SKM-1 (cell line): ENCODE data around the gene CKB.

Experiments
- DNase-seq: peaks from one replicate; lab custom pipeline; 2025; ENCODE audit not compliant: unreplicated experiment; lab: John Stamatoyannopoulos, UW

CKB gene

DNA sequence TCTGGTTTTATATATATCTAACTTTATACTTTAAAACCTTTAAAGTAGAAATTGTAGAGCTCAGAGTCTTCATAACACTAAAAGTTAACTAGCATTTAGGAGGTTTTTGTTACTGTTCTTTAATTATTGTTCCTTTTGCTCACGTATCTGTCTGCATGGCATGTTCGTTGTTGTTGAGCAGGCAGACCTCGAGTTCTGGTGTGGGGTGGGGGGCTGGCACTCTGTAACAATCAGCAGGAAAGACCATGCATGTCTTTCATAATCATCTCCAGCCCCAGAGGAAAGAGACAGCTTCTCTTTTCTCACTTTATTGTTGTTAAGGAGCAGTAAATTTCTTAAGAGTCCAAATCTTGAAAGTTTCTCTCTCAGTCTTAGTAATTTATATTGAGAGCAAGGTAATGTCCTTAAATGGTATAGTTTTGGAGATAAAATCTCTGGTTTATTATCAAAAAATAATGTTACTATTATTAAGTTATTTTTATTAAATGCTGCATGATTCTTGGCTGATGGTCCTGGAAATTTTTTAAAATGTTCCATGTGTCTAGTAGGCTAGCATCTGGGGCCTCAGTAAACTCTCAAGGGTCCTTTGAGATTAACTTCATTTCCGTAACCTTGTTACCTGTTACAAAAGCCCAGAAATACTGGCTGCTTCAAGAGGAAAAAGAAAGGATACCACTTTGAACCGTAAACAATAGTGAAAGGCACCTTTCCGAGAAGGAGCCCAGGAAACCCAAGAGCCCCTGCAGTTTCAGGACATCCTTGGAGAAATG is 30.3 kb downstream of the CKB start:
- no peak for DNase-seq

- DNase-seq, result no peak
Observed at GRCh38 chr14:103491691-103492090, 30.9 kb downstream of the CKB start.

- DNase-seq, result no peak
Observed at GRCh38 chr14:103489621-103490020, 33.0 kb downstream of the CKB start.

- no peak for DNase-seq
Observed at GRCh38 chr14:103488960-103489359, 33.7 kb downstream of the CKB start.

DNA sequence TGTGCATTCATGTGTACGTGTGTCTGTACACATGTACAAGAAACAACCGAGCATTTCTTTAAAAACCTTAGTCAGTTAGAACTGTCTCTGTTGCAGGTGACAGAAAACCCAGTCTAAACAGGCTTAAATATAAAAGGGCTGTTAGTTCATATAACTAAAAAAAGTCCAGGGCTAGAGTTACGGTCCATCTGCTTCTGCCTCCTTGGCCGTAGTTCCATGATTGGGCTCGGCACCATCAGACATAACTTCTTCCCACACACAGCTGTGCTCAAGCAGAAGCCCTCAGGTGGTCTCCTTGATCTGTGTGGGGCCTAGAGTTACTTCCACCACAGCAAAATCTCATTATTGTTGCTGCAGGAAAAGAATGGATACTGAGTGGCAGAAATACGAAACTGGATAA is 34.6 kb downstream of the CKB start:
- DNase-seq, result no peak

DNA sequence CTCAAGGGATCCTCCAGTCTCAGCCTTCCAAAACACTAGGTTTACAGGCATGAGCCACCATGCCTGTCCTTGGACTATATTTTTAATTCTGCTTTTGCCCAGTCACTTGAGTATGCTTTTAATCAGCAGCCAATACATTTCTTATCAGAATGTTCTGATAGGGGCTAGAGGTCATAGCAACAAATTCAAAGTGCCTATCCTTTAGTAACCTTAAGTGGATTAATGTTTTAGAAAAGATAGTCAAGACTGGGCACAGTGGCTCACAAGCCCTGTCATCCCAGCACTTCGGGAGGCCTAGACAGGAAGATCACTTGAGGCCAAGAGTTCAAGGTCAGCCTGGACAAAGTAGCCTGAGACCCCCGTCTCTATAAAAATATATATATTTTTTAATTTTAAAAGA is 37.1 kb downstream of the CKB start:
- no peak for DNase-seq

- no peak for DNase-seq
Observed at GRCh38 chr14:103483600-103483999, 39.0 kb downstream of the CKB start.

DNA sequence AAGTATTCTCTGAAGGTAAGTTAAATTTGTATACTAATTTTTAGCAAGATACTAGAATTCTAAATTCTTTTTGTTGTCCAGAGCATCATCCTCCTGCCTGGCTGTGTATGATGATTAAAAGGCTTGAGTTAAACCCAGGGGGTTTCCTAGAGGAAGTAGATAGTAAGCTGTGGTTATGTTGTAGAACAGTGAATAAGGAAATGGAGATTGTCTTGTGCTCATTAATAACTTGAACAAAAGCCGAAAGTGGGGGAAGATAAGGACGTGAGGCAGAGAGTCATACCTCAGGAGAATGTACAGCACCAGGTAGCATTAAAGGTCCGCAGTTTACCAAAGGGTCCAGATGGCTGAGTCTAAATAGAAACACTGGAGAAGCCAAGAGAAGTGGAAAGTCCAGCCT is 42.0 kb downstream of the CKB start:
- DNase-seq, result no peak

DNA sequence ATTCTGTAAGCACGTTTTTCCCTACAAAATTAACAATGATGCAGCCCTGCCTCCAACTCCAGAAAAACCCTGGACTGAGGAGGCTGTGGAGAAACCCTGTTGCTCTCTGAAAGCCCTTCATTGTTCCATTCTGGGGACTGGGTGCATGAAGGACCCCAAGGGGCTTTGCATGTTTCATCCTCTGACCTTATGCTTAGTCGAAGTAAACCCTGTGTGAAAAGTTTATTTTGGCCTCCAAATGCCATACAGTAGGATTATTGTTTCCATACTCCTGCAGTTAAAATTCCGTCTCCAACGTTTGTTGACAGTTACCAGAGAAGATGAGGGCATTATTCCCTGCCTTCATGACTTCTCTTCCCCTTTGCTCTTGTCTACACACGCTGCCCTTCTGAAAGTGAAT is 46.0 kb downstream of the CKB start:
- no peak for DNase-seq

GRCh38 chr14:103476065-103476464 is 46.6 kb downstream of the CKB start:
- DNase-seq, result no peak

GRCh38 chr14:103474893-103475292 is 47.7 kb downstream of the CKB start:
- no peak for DNase-seq

GRCh38 chr14:103472939-103473338 is 49.7 kb downstream of the CKB start:
- no peak for DNase-seq
